Endodermal cell (in vitro differentiated cells): Measurements from ENCODE around the gene ITGB1. TPM values are rescaled to one million over a fixed set of nuclear protein-coding genes. Genes with fewer than 3 reads are reported as not detected.
A peak's percentile ranks its signal among the peaks of the same experiment; 100 is the strongest.

Experiments used
- DNase-seq: peaks from one replicate; pipeline ENCODE4 v3.0.0-alpha.2; 2017
- H3K27ac ChIP-seq: 2 replicates; pipeline ENCODE4 v1.5.1; 2013; ENCODE audit warnings: mild to moderate bottlenecking, low read depth, low read length, moderate library complexity
- H3K27me3 ChIP-seq: 2 replicates; pipeline ENCODE4 v1.6.1; 2013; ENCODE audit warnings: mild to moderate bottlenecking, low read length, moderate library complexity; ENCODE audit not compliant: insufficient read depth, control insufficient read depth, poor library complexity, severe bottlenecking
- H3K36me3 ChIP-seq: 2 replicates; pipeline ENCODE4 v1.7.0; 2013; ENCODE audit warnings: mild to moderate bottlenecking, low read length, moderate library complexity; ENCODE audit not compliant: control insufficient read depth, insufficient read depth
- H3K4me1 ChIP-seq: one replicate; pipeline ENCODE4 v1.7.0; 2013; ENCODE audit warnings: low read length; ENCODE audit not compliant: control insufficient read depth, insufficient read depth
- H3K4me3 ChIP-seq: 2 replicates; pipeline ENCODE4 v1.5.1; 2013; ENCODE audit warnings: mild to moderate bottlenecking, low read length, moderate library complexity
- H3K9ac ChIP-seq: 2 replicates; pipeline ENCODE4 v1.6.1; 2013; ENCODE audit warnings: mild to moderate bottlenecking, low read length, moderate library complexity; ENCODE audit not compliant: poor library complexity, severe bottlenecking; ENCODE audit errors: extremely low read depth
- H3K9me3 ChIP-seq: 2 replicates; pipeline ENCODE4 v1.6.1; 2013; ENCODE audit warnings: mild to moderate bottlenecking, low read length, moderate library complexity; ENCODE audit not compliant: control insufficient read depth
- H3K27ac Mint-ChIP-seq: 2 replicates; pipeline ENCODE4 v1.8.0; 2020; ENCODE audit warnings: mixed read lengths
- H3K27me3 Mint-ChIP-seq: 2 replicates; pipeline ENCODE4 v1.8.0; 2021; ENCODE audit warnings: mild to moderate bottlenecking, mixed read lengths; ENCODE audit not compliant: insufficient read depth
- H3K36me3 Mint-ChIP-seq: 2 replicates; pipeline ENCODE4 v1.8.0; 2020; ENCODE audit warnings: low read depth, mixed read lengths
- H3K4me1 Mint-ChIP-seq: 2 replicates; pipeline ENCODE4 v1.8.0; 2020; ENCODE audit warnings: mixed read lengths
- H3K4me3 Mint-ChIP-seq: 2 replicates; pipeline ENCODE4 v1.8.0; 2020; ENCODE audit warnings: mild to moderate bottlenecking, moderate library complexity, mixed read lengths
- H3K9me3 Mint-ChIP-seq: 2 replicates; pipeline ENCODE4 v1.8.0; 2020; ENCODE audit warnings: mild to moderate bottlenecking, mixed read lengths
- WGBS, 2 experiments: methylation state at CpG; one replicate each; pipeline versions ENCODE4 v1.1.5 to v1.1.7; 2013; ENCODE audit warnings: missing lambda C conversion rate in 2 of 2, mixed read lengths in 1 of 2; ENCODE audit not compliant: insufficient coverage in 1 of 2, insufficient read length in 1 of 2; 5-methylcytosine and 5-hydroxymethylcytosine counted together
- total RNA-seq, 2 donors: library from RNA; stranded (reverse); fragmentation: NEBNext Ultra II Directional in 1 of 2; extraction: Animal tissue kit (Norgen Biotek cat#: 25700) in 1 of 2; gene quantifications; 2 replicates in 1 of 2; 3 replicates in 1 of 2; pipeline ENCODE4 v1.2.1, GENCODE V29; 2021
- TF ChIP-seq, protein P1 (sequence below): fragments of 200-600 bp; sonication (generic); conservative IDR thresholded peaks from 2 replicates; pipeline ENCODE4 v1.5.0; 2021; ENCODE audit warnings: antibody characterized with exemption, mild to moderate bottlenecking

The ITGB1 gene
- total RNA-seq, 2 donors from 2014 or later: 239 to 285 TPM

DNA sequence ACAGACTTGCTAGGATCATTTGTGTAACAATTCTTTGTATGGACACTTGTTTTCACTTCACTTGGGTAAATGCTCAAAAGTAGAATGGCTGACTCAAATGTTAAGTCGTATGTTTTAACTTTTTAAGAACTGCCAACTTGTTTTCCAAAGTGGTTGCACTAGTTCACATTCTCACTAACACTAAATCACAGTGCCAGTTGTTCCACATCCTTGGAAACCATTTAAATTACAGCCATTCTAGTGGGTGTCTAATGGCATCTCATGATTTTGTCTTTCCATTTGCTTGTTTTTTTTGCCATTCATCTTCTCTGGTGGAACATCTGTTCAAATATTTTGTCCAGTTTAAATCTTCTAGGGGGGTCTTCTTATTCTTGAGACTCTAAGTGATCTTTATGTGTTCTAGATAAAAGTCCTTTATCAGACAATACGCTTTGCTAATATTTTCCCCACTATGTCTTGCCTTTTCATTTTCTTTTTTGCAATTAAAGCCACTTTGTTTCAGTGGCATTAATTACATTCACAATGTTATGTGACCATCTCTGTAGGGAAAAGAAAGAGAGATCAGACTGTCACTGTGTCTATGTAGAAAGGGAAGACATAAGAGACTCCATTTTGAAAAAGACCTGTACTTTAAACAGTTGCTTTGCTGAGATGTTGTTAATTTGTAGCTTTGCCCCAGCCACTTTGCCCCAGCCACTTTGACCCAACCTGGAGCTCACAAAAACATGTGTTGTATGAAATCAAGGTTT is 63.9 kb downstream of the ITGB1 start:
- TF ChIP-seq, protein P1, sequence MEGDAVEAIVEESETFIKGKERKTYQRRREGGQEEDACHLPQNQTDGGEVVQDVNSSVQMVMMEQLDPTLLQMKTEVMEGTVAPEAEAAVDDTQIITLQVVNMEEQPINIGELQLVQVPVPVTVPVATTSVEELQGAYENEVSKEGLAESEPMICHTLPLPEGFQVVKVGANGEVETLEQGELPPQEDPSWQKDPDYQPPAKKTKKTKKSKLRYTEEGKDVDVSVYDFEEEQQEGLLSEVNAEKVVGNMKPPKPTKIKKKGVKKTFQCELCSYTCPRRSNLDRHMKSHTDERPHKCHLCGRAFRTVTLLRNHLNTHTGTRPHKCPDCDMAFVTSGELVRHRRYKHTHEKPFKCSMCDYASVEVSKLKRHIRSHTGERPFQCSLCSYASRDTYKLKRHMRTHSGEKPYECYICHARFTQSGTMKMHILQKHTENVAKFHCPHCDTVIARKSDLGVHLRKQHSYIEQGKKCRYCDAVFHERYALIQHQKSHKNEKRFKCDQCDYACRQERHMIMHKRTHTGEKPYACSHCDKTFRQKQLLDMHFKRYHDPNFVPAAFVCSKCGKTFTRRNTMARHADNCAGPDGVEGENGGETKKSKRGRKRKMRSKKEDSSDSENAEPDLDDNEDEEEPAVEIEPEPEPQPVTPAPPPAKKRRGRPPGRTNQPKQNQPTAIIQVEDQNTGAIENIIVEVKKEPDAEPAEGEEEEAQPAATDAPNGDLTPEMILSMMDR: no peak
- no peaks in the 10 kb centered on the region for H3K27me3 Mint-ChIP-seq
- no peak overlapping the region for H3K27ac ChIP-seq
- H3K4me3 Mint-ChIP-seq: no peak overlapping the region
- no peaks in the 10 kb centered on the region for H3K4me1 ChIP-seq
- H3K9me3 ChIP-seq: no peaks in the 10 kb centered on the region
- no peaks in the 10 kb centered on the region for H3K9me3 Mint-ChIP-seq
- H3K27ac Mint-ChIP-seq: no peak overlapping the region
- no peaks in the 10 kb centered on the region for H3K27me3 ChIP-seq
- H3K36me3 ChIP-seq: peaks cover 36% of the 10 kb centered on the region
- no peak overlapping the region for H3K9ac ChIP-seq
- no peak overlapping the region for H3K4me3 ChIP-seq
- DNase-seq: no peak
- peaks cover 6% of the 10 kb centered on the region for H3K4me1 Mint-ChIP-seq
- H3K36me3 Mint-ChIP-seq: peaks cover 39% of the 10 kb centered on the region
- WGBS, 2 experiments: 96 to 100% methylated on average over 1 to 2 of the region's 2 CpGs

DNA sequence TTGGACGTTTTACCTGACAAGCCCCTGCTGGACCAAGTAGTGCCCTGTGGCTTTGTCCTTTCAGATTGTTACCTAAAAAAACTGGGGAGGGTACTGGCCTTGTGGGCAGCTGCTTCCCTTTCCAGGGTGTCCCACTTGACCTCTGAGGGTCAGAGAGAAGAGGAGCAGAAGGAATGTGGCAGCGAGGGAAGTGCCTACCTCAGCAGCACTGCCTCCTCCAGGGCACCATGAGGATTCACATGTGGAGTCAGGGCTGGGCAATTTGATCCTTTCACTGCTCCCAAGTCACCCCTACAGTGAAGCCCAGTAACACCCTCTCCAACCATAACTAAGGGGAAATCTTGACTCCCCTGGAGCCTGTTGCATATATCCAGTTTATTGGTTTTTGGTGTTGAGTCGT is 64.6 kb downstream of the ITGB1 start:
- no peak overlapping the region for H3K4me3 Mint-ChIP-seq
- H3K36me3 Mint-ChIP-seq: peaks cover 36% of the 10 kb centered on the region
- no peak overlapping the region for H3K9ac ChIP-seq
- H3K27ac ChIP-seq: no peak overlapping the region
- peaks cover 30% of the 10 kb centered on the region for H3K36me3 ChIP-seq
- H3K9me3 ChIP-seq: no peaks in the 10 kb centered on the region
- TF ChIP-seq, protein P1: peak; percentile 69
- H3K9me3 Mint-ChIP-seq: no peaks in the 10 kb centered on the region
- DNase-seq: peak; percentile 84
- no peaks in the 10 kb centered on the region for H3K27me3 Mint-ChIP-seq
- no peak overlapping the region for H3K4me3 ChIP-seq
- WGBS, 2 experiments: 64% methylated on average over 3 of the region's 3 CpGs; no CpG with 5 or more reads in 1 of the 2 experiments
- peak overlapping the region; percentile 85 for H3K27ac Mint-ChIP-seq
- no peaks in the 10 kb centered on the region for H3K4me1 ChIP-seq
- peaks cover 6% of the 10 kb centered on the region for H3K4me1 Mint-ChIP-seq
- no peaks in the 10 kb centered on the region for H3K27me3 ChIP-seq

DNA sequence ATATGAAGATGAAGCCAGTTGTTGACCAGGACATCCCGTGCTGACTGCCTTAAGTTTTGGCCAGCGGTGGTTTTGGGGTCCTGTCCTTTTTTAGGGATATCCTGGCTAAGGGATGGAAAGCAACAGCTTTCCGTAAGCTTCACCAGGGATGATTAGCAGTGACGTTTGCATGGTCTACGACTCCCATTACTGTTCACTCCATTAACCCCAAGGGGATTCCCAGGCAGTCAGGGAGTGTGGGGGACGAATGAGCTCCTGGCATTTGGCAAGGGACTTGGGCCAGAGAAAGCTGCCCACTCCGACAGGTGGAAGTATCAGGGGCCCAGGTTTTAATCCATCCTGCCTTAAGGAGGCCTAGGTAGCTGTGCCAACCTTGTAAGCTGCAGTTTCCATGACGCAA is 66.8 kb downstream of the ITGB1 start:
- H3K4me3 ChIP-seq: no peak overlapping the region
- H3K9ac ChIP-seq: no peak overlapping the region
- Mint-ChIP-seq H3K9me3 (no peaks in the 10 kb centered on the region), H3K27me3 (no peaks in the 10 kb centered on the region), H3K4me3 (no peak overlapping the region), H3K36me3 (peaks cover 15% of the 10 kb centered on the region), H3K27ac (no peak overlapping the region), H3K4me1 (peaks cover 8% of the 10 kb centered on the region)
- peaks cover 10% of the 10 kb centered on the region for H3K36me3 ChIP-seq
- H3K9me3 ChIP-seq: no peaks in the 10 kb centered on the region
- WGBS, 2 experiments: 87 to 95% methylated on average over 3 to 8 of the region's 8 CpGs
- H3K27me3 ChIP-seq: no peaks in the 10 kb centered on the region
- no peak overlapping the region for H3K27ac ChIP-seq
- DNase-seq: peak; percentile 38
- TF ChIP-seq, protein P1: no peak
- H3K4me1 ChIP-seq: no peaks in the 10 kb centered on the region
